Stimulated activated CD4-positive, alpha-beta T cell treated with anti-CD3 and anti-CD28 coated beads, Interleukin-4, amount 100 ng/mL, for 24 hours (primary cell): Measurements from ENCODE around the gene OR10AD1.
A peak's percentile ranks its signal among the peaks of the same experiment; 100 is the strongest.
"Not testable (repeated sequence)": the region's sequence is repeated elsewhere in the genome, so short reads cannot be mapped to it uniquely, and the experiment has no call there.

Source experiments
- DNase-seq: peaks from one replicate; pipeline ENCODE4 v3.0.0-alpha.2; 2020

The OR10AD1 gene

DNA sequence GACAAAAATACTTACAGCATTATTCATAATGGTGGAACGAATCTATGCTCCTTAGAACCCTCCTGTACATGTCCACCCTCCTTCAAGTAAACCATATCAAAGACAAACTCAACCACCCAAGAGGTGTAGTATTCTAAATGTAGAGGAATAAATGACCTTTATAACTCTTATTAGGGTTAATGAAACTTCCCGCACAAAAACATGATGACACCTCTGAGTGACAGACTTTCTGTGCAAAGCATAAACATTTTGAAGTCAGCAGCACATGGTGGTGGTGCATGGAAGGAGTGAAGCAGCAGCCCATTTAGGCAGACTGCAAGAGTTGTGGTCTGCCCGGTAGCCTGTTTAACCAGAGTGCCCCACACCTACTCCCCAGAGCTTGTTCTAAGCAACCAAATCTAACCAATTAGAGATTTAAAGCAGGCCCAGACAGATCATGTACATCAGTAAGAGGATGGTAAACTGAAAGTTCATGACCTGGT lies 45.2 kb downstream of the OR10AD1 start:
- DNase-seq: peak; percentile 11

GRCh38 chr12:48157018-48157888 lies 45.8 kb downstream of the OR10AD1 start, which contains the start of gene ASB8:
ASB8 (minus strand) TSS chr12:48157515; CDS start chr12:48153496, 4,019 bp downstream.
- DNase-seq: peak; percentile 100

- DNase-seq: no peak
Observed at GRCh38 chr12:48156652-48157017, 46.5 kb downstream of the OR10AD1 start.

GRCh38 chr12:48155786-48156185 lies 47.3 kb downstream of the OR10AD1 start:
- not testable (repeated sequence) for DNase-seq
